ENCODE results near the gene SATB2. TPM values are rescaled to one million over a fixed set of nuclear protein-coding genes. Genes with fewer than 3 reads are reported as not detected.

Gene SATB2
- total RNA-seq, 1 donor from 2014 or later, result 1.6 TPM

- TF ChIP-seq CTCF (IDR thresholded peaks at IDR 0.05; ENCODE audit: insufficient read depth, low read length, severe bottlenecking), result no peak
- FAIRE-seq, result no peak
- no peak overlapping the region for H3K4me3 ChIP-seq (ENCODE audit: low read depth, low read length)
- no peaks in the 10 kb centered on the region for H3K27me3 ChIP-seq (ENCODE audit: control insufficient read depth, insufficient read depth, low read length)
- DNase-seq (ENCODE audit: low read depth), result no peak
- H3K36me3 ChIP-seq (ENCODE audit: control insufficient read depth, insufficient read depth, low read length), result no peaks in the 10 kb centered on the region
Measured at GRCh38 chr2:199288424-199288823, 169.3 kb downstream of the SATB2 start.

- no peak for DNase-seq (ENCODE audit: low read depth)
- FAIRE-seq, result no peak
- no peak overlapping the region for H3K4me3 ChIP-seq (ENCODE audit: low read depth, low read length)
- no peak for TF ChIP-seq CTCF (IDR thresholded peaks at IDR 0.05; ENCODE audit: insufficient read depth, low read length, severe bottlenecking)
- H3K36me3 ChIP-seq (ENCODE audit: control insufficient read depth, insufficient read depth, low read length), result no peaks in the 10 kb centered on the region
- H3K27me3 ChIP-seq (ENCODE audit: control insufficient read depth, insufficient read depth, low read length), result no peaks in the 10 kb centered on the region
Measured at GRCh38 chr2:199282309-199282708, 175.4 kb downstream of the SATB2 start.

GRCh38 chr2:199279146-199279545 is 178.6 kb downstream of the SATB2 start:
- FAIRE-seq, result no peak
- Histone ChIP-seq H3K4me3 (ENCODE audit: low read depth, low read length) (no peak overlapping the region), H3K36me3 (ENCODE audit: control insufficient read depth, insufficient read depth, low read length) (no peaks in the 10 kb centered on the region), H3K27me3 (ENCODE audit: control insufficient read depth, insufficient read depth, low read length) (no peaks in the 10 kb centered on the region)
- no peak for TF ChIP-seq CTCF (IDR thresholded peaks at IDR 0.05; ENCODE audit: insufficient read depth, low read length, severe bottlenecking)
- no peak for DNase-seq (ENCODE audit: low read depth)

- TF ChIP-seq CTCF (IDR thresholded peaks at IDR 0.05; ENCODE audit: insufficient read depth, low read length, severe bottlenecking), result no peak
- no peak for FAIRE-seq
- DNase-seq (ENCODE audit: low read depth), result peak; percentile 27
Measured at GRCh38 chr2:199278099-199278498, 179.6 kb downstream of the SATB2 start.

GRCh38 chr2:199273042-199273511 is 184.7 kb downstream of the SATB2 start:
- Histone ChIP-seq H3K27me3 (ENCODE audit: control insufficient read depth, insufficient read depth, low read length) (no peaks in the 10 kb centered on the region), H3K4me3 (ENCODE audit: low read depth, low read length) (no peak overlapping the region), H3K36me3 (ENCODE audit: control insufficient read depth, insufficient read depth, low read length) (no peaks in the 10 kb centered on the region)
- DNase-seq (ENCODE audit: low read depth) (peak; percentile 17), FAIRE-seq (no peak)
- no peak for TF ChIP-seq CTCF (IDR thresholded peaks at IDR 0.05; ENCODE audit: insufficient read depth, low read length, severe bottlenecking)

More at GRCh38 chr2:199278099-199278498, 179.6 kb downstream of the SATB2 start:
- Histone ChIP-seq H3K36me3 (ENCODE audit: control insufficient read depth, insufficient read depth, low read length) (no peaks in the 10 kb centered on the region), H3K27me3 (ENCODE audit: control insufficient read depth, insufficient read depth, low read length) (no peaks in the 10 kb centered on the region), H3K4me3 (ENCODE audit: low read depth, low read length) (no peak overlapping the region)

- TF ChIP-seq CTCF (IDR thresholded peaks at IDR 0.05; ENCODE audit: insufficient read depth, low read length, severe bottlenecking), result no peak
Measured at GRCh38 chr2:199261936-199262335, 195.8 kb downstream of the SATB2 start.

More at GRCh38 chr2:199261936-199262335, 195.8 kb downstream of the SATB2 start:
- Histone ChIP-seq H3K4me3 (ENCODE audit: low read depth, low read length) (no peak overlapping the region), H3K27me3 (ENCODE audit: control insufficient read depth, insufficient read depth, low read length) (no peaks in the 10 kb centered on the region), H3K36me3 (ENCODE audit: control insufficient read depth, insufficient read depth, low read length) (no peaks in the 10 kb centered on the region)
- no peak for DNase-seq (ENCODE audit: low read depth)
- FAIRE-seq, result no peak
